ENCODE results near the gene ASXL1. TPM values are rescaled to one million over a fixed set of nuclear protein-coding genes. Genes with fewer than 3 reads are reported as not detected.

Gene ASXL1
- total and polyA plus RNA-seq, 2 experiments from 2014 or later = 10.4 to 29.0 TPM

DNA sequence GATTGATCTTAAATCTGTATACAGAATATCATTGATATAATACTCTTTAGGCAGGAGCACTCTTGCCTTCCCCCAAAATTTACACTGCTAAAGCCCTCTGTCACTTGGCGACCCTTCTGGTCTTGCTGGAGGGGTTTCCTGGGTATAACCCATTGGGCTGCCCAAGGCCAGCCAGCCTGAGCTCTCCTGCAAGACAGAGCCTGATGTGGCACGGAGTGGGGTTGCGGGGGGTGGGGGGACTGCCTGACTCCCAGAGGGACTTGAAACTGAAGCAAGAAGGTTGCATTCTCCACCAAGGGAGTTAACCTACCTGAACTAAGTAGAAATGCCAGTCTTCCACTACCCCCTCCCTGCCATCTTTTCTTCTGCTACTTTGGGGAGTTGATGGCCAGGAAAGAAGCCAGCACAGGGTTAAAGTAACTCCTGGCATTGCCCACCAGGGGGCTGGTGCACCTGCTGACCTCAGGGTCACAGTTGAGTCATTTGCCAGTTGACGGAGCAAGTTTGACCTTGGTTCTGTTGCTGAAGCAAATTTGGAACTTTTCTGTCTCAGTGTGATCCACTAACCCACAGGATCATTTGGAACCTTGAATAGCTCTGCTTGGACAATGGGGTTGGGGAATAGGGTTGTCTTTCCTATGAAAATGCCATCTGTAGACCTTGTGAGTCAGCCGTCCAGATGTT is 79.4 kb downstream of the ASXL1 start:
- peak; percentile 72 for DNase-seq (ENCODE audit: low spot score)
- 0 out of 2 replicates have a peak, but pooled peaks cover 8% of the 10 kb centered on the region for H3K4me1 ChIP-seq (ENCODE audit: insufficient read depth)
- H3K36me3 ChIP-seq (ENCODE audit: insufficient read depth) = no peaks in the 10 kb centered on the region; the same call in none of the 2 replicates
- no peak overlapping the region for H3K4me2 ChIP-seq
- H2AFZ ChIP-seq = no peak overlapping the region
- H3F3A ChIP-seq (replicated peaks; ENCODE audit: low read depth) = peaks cover 5% of the 10 kb centered on the region; the same call in 1 of the 2 replicates
- H3K27ac ChIP-seq (ENCODE audit: low read depth) = no peak overlapping the region
- no peaks in the 10 kb centered on the region for H3K27me3 ChIP-seq (ENCODE audit: insufficient read depth)
- Mint-ChIP-seq H3K27ac (no peak overlapping the region), H3K4me1 (peaks cover 10% of the 10 kb centered on the region; the same call in 2 of the 3 replicates), H3K36me3 (ENCODE audit: low read depth) (peaks cover 18% of the 10 kb centered on the region), H3K27me3 (ENCODE audit: insufficient read depth, low read depth, poor library complexity) (no peaks in the 10 kb centered on the region), H3K9me3 (no peaks in the 10 kb centered on the region), H3K4me3 (no peak overlapping the region)
- no peaks in the 10 kb centered on the region for H3K79me2 ChIP-seq (replicated peaks; ENCODE audit: insufficient read depth)
- no peak for TF ChIP-seq POLR2AphosphoS5 (IDR thresholded peaks at IDR 0.05; ENCODE audit: low read depth)
- TF ChIP-seq CTCF (conservative IDR thresholded peaks at IDR 0.05; ENCODE audit: low read depth in 2 of 2) = peak; percentile 56 to 70
- no peak overlapping the region for H3K4me3 ChIP-seq
- peaks cover 23% of the 10 kb centered on the region for H4K20me1 ChIP-seq (replicated peaks; ENCODE audit: insufficient read depth)
- H3K9me2 ChIP-seq (ENCODE audit: insufficient read depth) = 0 out of 2 replicates have a peak, but pooled peaks cover 4% of the 10 kb centered on the region
- ATAC-seq = peak; percentile 55

- 0 out of 2 replicates have a peak, but pooled peaks cover 8% of the 10 kb centered on the region for H3K4me1 ChIP-seq (ENCODE audit: insufficient read depth)
- ATAC-seq (no peak), DNase-seq (ENCODE audit: low spot score) (no peak)
- H3K27me3 Mint-ChIP-seq (ENCODE audit: insufficient read depth, low read depth, poor library complexity) = no peaks in the 10 kb centered on the region
- peaks cover 10% of the 10 kb centered on the region; the same call in 2 of the 3 replicates for H3K4me1 Mint-ChIP-seq
- 0 out of 2 replicates have a peak, but pooled peaks cover 4% of the 10 kb centered on the region for H3K9me2 ChIP-seq (ENCODE audit: insufficient read depth)
- no peaks in the 10 kb centered on the region for H3K9me3 Mint-ChIP-seq
- H3K36me3 ChIP-seq (ENCODE audit: insufficient read depth) = no peaks in the 10 kb centered on the region; the same call in 1 of the 2 replicates
- H3K36me3 Mint-ChIP-seq (ENCODE audit: low read depth) = peaks cover 12% of the 10 kb centered on the region
- H3K27ac ChIP-seq (ENCODE audit: low read depth) = no peak overlapping the region
- H3K79me2 ChIP-seq (replicated peaks; ENCODE audit: insufficient read depth) = no peaks in the 10 kb centered on the region
- H4K20me1 ChIP-seq (replicated peaks; ENCODE audit: insufficient read depth) = peaks cover 25% of the 10 kb centered on the region
- H3K4me3 ChIP-seq = no peak overlapping the region
- H3K27me3 ChIP-seq (ENCODE audit: insufficient read depth) = no peaks in the 10 kb centered on the region
- no peak overlapping the region for H2AFZ ChIP-seq
- H3K4me3 Mint-ChIP-seq = no peak overlapping the region
- no peak overlapping the region for H3K4me2 ChIP-seq
- H3F3A ChIP-seq (replicated peaks; ENCODE audit: low read depth) = no peaks in the 10 kb centered on the region
- no peak overlapping the region for H3K27ac Mint-ChIP-seq
- TF ChIP-seq ETS1 (IDR thresholded peaks at IDR 0.05) = no peak
- TF ChIP-seq POLR2AphosphoS5 (IDR thresholded peaks at IDR 0.05; ENCODE audit: low read depth) = no peak
- no peak for TF ChIP-seq NANOG (IDR thresholded peaks at IDR 0.05; ENCODE audit: borderline replicate concordance)
- TF ChIP-seq CTCF (conservative IDR thresholded peaks at IDR 0.05; ENCODE audit: low read depth in 2 of 2) = no peak
- TF ChIP-seq CREB1 (CRISPR knock-in tag; IDR thresholded peaks at IDR 0.05; ENCODE audit: low read depth) = no peak
- TF ChIP-seq, protein P1, sequence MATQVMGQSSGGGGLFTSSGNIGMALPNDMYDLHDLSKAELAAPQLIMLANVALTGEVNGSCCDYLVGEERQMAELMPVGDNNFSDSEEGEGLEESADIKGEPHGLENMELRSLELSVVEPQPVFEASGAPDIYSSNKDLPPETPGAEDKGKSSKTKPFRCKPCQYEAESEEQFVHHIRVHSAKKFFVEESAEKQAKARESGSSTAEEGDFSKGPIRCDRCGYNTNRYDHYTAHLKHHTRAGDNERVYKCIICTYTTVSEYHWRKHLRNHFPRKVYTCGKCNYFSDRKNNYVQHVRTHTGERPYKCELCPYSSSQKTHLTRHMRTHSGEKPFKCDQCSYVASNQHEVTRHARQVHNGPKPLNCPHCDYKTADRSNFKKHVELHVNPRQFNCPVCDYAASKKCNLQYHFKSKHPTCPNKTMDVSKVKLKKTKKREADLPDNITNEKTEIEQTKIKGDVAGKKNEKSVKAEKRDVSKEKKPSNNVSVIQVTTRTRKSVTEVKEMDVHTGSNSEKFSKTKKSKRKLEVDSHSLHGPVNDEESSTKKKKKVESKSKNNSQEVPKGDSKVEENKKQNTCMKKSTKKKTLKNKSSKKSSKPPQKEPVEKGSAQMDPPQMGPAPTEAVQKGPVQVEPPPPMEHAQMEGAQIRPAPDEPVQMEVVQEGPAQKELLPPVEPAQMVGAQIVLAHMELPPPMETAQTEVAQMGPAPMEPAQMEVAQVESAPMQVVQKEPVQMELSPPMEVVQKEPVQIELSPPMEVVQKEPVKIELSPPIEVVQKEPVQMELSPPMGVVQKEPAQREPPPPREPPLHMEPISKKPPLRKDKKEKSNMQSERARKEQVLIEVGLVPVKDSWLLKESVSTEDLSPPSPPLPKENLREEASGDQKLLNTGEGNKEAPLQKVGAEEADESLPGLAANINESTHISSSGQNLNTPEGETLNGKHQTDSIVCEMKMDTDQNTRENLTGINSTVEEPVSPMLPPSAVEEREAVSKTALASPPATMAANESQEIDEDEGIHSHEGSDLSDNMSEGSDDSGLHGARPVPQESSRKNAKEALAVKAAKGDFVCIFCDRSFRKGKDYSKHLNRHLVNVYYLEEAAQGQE (IDR thresholded peaks at IDR 0.05; ENCODE audit: unreplicated experiment) = no peak
- no peak for TF ChIP-seq ZNF331 (CRISPR knock-in tag; IDR thresholded peaks at IDR 0.05; ENCODE audit: low read depth)
Observed at GRCh38 chr20:32438331-32438858, 80.3 kb downstream of the ASXL1 start.

All from GM23338 (cell line).